H1 (cell line): ENCODE data around the gene SLC25A21. TPM values are rescaled to one million over a fixed set of nuclear protein-coding genes. Genes with fewer than 3 reads are reported as not detected.
A peak's percentile ranks its signal among the peaks of the same experiment; 100 is the strongest.

Experiments used
- ASH2L ChIP-seq: fragments of 200-600, 300-600 bp; sonication (generic); IDR thresholded peaks from one replicate; pipeline ENCODE4 v1.7.1; 2017; ENCODE audit warnings: low read length
- ATF2 ChIP-seq: IDR thresholded peaks from 2 replicates; pipeline ENCODE4 v1.6.1; 2012; ENCODE audit warnings: low read length, inconsistent platforms
- BCL11A ChIP-seq, 2 experiments: IDR thresholded peaks; one replicate each; pipeline ENCODE4 v1.6.1; 2011; ENCODE audit warnings: low read depth in 2 of 2, low read length in 2 of 2, mild to moderate bottlenecking in 2 of 2
- CBX5 ChIP-seq: fragments of 300-800, 300-1000 bp; sonication (generic); IDR thresholded peaks from 2 replicates; pipeline ENCODE4 v1.7.1; 2016; ENCODE audit warnings: antibody characterized with exemption, low read length, low read depth
- CBX8 ChIP-seq: fragments of 300-800, 300-1000 bp; sonication (generic); IDR thresholded peaks from 2 replicates; pipeline ENCODE4 v1.7.1; 2016; ENCODE audit warnings: low read depth, low read length, borderline replicate concordance
- CHD2 ChIP-seq: IDR thresholded peaks from 2 replicates; pipeline ENCODE4 v1.6.1; 2012; ENCODE audit warnings: low read length, improper control_type of control experiment
- FOSL1 ChIP-seq: IDR thresholded peaks from 2 replicates; pipeline ENCODE4 v1.6.1; 2011; ENCODE audit warnings: mild to moderate bottlenecking, low read depth, low read length, moderate library complexity; ENCODE audit not compliant: insufficient read depth
- HDAC2 ChIP-seq, 2 experiments: fragments of 300-600 bp in 1 of 2; sonication (generic) in 1 of 2; IDR thresholded peaks; 2 replicates each; pipeline ENCODE4 v1.6.1; 2011 to 2012; ENCODE audit warnings: low read depth in 2 of 2, low read length in 2 of 2, mild to moderate bottlenecking in 2 of 2, moderate library complexity in 2 of 2, borderline replicate concordance in 1 of 2, inconsistent platforms in 1 of 2
- HDAC6 ChIP-seq: IDR thresholded peaks from one replicate; pipeline ENCODE4 v1.7.1; 2012; ENCODE audit warnings: low read depth, mild to moderate bottlenecking, inconsistent platforms, low read length, moderate library complexity
- JUN ChIP-seq: IDR thresholded peaks from 2 replicates; pipeline ENCODE4 v1.6.1; 2011; ENCODE audit warnings: low read depth, mild to moderate bottlenecking, improper control_type of control experiment, low read length
- JUND ChIP-seq: IDR thresholded peaks from 2 replicates; pipeline ENCODE4 v1.6.1; 2011; ENCODE audit warnings: mild to moderate bottlenecking, improper control_type of control experiment, low read length
- KDM4A ChIP-seq: IDR thresholded peaks from one replicate; pipeline ENCODE4 v1.7.1; 2012; ENCODE audit warnings: low read depth, mild to moderate bottlenecking, moderate library complexity, low read length, inconsistent platforms; ENCODE audit not compliant: severe bottlenecking
- MAFK ChIP-seq: IDR thresholded peaks from 2 replicates; pipeline ENCODE4 v1.6.1; 2012; ENCODE audit warnings: low read depth, mild to moderate bottlenecking, improper control_type of control experiment, low read length
- MAX ChIP-seq: IDR thresholded peaks from 2 replicates; pipeline ENCODE4 v1.6.1; 2012; ENCODE audit warnings: inconsistent platforms
- POU5F1 ChIP-seq: IDR thresholded peaks from 2 replicates; pipeline ENCODE4 v1.6.1; 2011; ENCODE audit warnings: low read depth, mild to moderate bottlenecking, low read length, moderate library complexity
- RBBP5 ChIP-seq: IDR thresholded peaks from 2 replicates; pipeline ENCODE4 v1.7.1; 2012; ENCODE audit warnings: low read depth, mild to moderate bottlenecking, inconsistent platforms, low read length, moderate library complexity, borderline replicate concordance
- RNF2 ChIP-seq: fragments of 200-900, 300-1000 bp; sonication (generic); IDR thresholded peaks from 2 replicates; pipeline ENCODE4 v1.7.1; 2016; ENCODE audit warnings: borderline replicate concordance, low read depth, mild to moderate bottlenecking, antibody characterized with exemption, low read length; ENCODE audit not compliant: poor library complexity, severe bottlenecking; ENCODE audit errors: missing control alignments
- SAP30 ChIP-seq: fragments of 300-600 bp; sonication (generic); IDR thresholded peaks from 2 replicates; pipeline ENCODE4 v1.7.1; 2012; ENCODE audit warnings: low read length, moderate library complexity, mild to moderate bottlenecking, inconsistent platforms; ENCODE audit not compliant: insufficient read depth, insufficient replicate concordance
- SIN3A ChIP-seq, 2 experiments: IDR thresholded peaks in 1 of 2; conservative IDR thresholded peaks in 1 of 2; 2 replicates each; pipeline ENCODE4 v1.6.1; 2011 to 2012; ENCODE audit warnings: low read length in 2 of 2, improper control_type of control experiment in 1 of 2, low read depth in 1 of 2, mild to moderate bottlenecking in 1 of 2
- SP1 ChIP-seq: IDR thresholded peaks from 2 replicates; pipeline ENCODE4 v1.6.1; 2011; ENCODE audit warnings: low read depth, low read length
- TAF7 ChIP-seq: optimal IDR thresholded peaks from 2 replicates; pipeline ENCODE3; 2011; ENCODE audit warnings: low read depth, mild to moderate bottlenecking, inconsistent platforms, low read length, moderate library complexity, borderline replicate concordance
- TEAD4 ChIP-seq: IDR thresholded peaks from 2 replicates; pipeline ENCODE4 v1.6.1; 2012; ENCODE audit warnings: low read depth, low read length, inconsistent platforms, mixed read lengths
- YY1 ChIP-seq: IDR thresholded peaks from 2 replicates; pipeline ENCODE4 v1.6.1; 2011; ENCODE audit warnings: low read depth, mild to moderate bottlenecking, low read length
- ZNF274 ChIP-seq: IDR thresholded peaks from 2 replicates; pipeline ENCODE4 v1.7.0; 2012; ENCODE audit warnings: low read length, borderline replicate concordance; ENCODE audit errors: extremely low read depth
- polyA plus RNA-seq, 7 experiments: library from polyadenylated mRNA; depleted of rRNA in 3 of 7; stranded (reverse) in 5 of 7; unstranded in 2 of 7; fragments of >200 nt in 5 of 7; fragments of 200-250 nt in 2 of 7; gene quantifications; 1 replicate in 5 of 7; 2 replicates in 1 of 7; 4 replicates in 1 of 7; pipeline versions ENCODE4 v1.2.1 to v1.2.3, GENCODE V29; 2011 to 2013; ENCODE audit warnings: missing spikeins in 2 of 7, mixed read lengths in 2 of 7
- total RNA-seq: library from RNA; stranded (reverse); fragmentation: NEBNext Ultra II Directional; extraction: Animal tissue kit (Norgen Biotek cat#: 25700); gene quantifications from 2 replicates; pipeline ENCODE4 v1.2.1, GENCODE V29; 2021

SLC25A21 gene
- total and polyA plus RNA-seq, 2 of the 8 experiments (the other 6 are each of a cell fraction or from before 2014, with no cell fraction given): 6.9 to 15.7 TPM

GRCh38 chr14:36676236-36676635, 496.2 kb downstream of the SLC25A21 start (continued):
- TF ChIP-seq ATF2: no peak
- no peak for TF ChIP-seq MAX
- TF ChIP-seq TAF7: no peak
- no peak for TF ChIP-seq BCL11A (IDR thresholded peaks at IDR 0.05; ENCODE audit: low read depth in 2 of 2, low read length in 2 of 2)
- TF ChIP-seq TEAD4: peak; percentile 93
- no peak for TF ChIP-seq KDM4A
- no peak for TF ChIP-seq RBBP5
- no peak for TF ChIP-seq RNF2
- TF ChIP-seq POU5F1: no peak
- no peak for TF ChIP-seq MAFK
- no peak for TF ChIP-seq FOSL1
- TF ChIP-seq JUN: no peak
- peak; percentile 25 for TF ChIP-seq ASH2L
- TF ChIP-seq CBX5: no peak
- no peak for TF ChIP-seq ZNF274
- no peak for TF ChIP-seq CBX8
- no peak for TF ChIP-seq CHD2
- peak in 1 of 2 experiments; percentile 87; a peak in 1 of 4 replicates for TF ChIP-seq HDAC2 (IDR thresholded peaks at IDR 0.05; ENCODE audit: borderline replicate concordance in 1 of 2, low read depth in 2 of 2, low read length in 2 of 2)
- no peak for TF ChIP-seq JUND
- TF ChIP-seq SP1: no peak
- no peak for TF ChIP-seq SAP30
- TF ChIP-seq SIN3A (conservative IDR thresholded peaks at IDR 0.05 in 1 of 2, IDR thresholded peaks at IDR 0.05 in 1 of 2; ENCODE audit: low read depth in 1 of 2, low read length in 2 of 2): no peak
- TF ChIP-seq HDAC6: no peak
- TF ChIP-seq YY1: peak; percentile 33; the same call in 1 of the 2 replicates
